Fibroblast of the aortic adventitia (primary cell): Measurements from ENCODE around the gene NR2F2. TPM values are rescaled to one million over a fixed set of nuclear protein-coding genes. Genes with fewer than 3 reads are reported as not detected.

ENCODE experiments used
- DNase-seq: peaks from one replicate; pipeline ENCODE4 v3.0.0-alpha.2; 2010; ENCODE audit warnings: low read depth
- H3K4me3 ChIP-seq: 2 replicates; pipeline ENCODE4 v1.5.1; 2011; ENCODE audit warnings: low read depth, mild to moderate bottlenecking, control low read depth, low read length, moderate library complexity
- total RNA-seq: library from RNA; depleted of rRNA; stranded (reverse); fragments of >200 nt; gene quantifications from 2 replicates; pipeline ENCODE4 v1.2.3, GENCODE V29; 2012; ENCODE audit warnings: low replicate concordance
- TF ChIP-seq, protein P1 (sequence below): IDR thresholded peaks from 2 replicates; pipeline ENCODE4 v1.5.1; 2011; ENCODE audit warnings: mild to moderate bottlenecking, low read length, control low read depth, inconsistent platforms; ENCODE audit not compliant: insufficient read depth

The NR2F2 gene
- total RNA-seq, 1 donor, result 20.2 TPM

DNA sequence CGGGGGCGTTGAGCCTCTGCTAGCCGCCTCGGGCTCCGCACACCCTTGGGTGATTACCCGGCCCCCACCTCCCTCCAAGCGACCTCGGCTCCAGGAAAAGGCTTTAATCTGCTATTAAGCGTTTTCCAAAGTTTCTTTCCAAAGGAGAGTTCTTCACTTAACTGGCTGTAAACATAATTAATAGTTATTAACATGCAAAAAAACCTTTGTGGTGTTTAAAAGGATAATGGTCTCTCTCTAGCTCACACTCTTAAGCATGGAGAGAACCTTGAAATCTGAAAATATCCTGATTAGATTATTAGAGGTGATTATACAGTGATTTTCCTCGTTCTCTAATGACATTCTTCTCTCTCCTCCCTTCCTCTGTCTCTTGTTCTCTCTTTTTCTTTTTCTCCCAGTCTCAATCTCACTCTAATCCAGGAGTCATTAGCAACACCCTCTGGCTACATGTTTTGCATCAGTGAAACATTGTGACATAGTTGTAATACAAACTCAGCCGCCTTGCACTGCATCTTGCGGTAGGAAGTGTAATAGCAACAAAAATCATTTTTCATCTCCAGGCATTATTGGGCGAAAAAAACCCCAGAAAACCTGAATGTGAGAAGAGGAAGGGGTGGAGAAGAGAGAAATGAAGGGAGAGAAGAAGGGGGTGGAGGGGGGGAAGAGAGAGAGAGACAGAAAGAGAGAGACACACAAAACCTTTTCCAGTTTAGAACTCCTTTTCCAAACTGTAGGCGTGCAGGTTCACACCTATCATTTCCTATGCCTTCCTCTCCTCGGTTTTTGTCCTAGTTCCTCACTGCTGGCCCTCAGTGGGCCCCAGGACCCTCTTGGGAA is 24.4 kb downstream of the NR2F2 start:
- peak; percentile 91 for DNase-seq
- H3K4me3 ChIP-seq, result peak overlapping the region; percentile 75
- TF ChIP-seq, protein P1, sequence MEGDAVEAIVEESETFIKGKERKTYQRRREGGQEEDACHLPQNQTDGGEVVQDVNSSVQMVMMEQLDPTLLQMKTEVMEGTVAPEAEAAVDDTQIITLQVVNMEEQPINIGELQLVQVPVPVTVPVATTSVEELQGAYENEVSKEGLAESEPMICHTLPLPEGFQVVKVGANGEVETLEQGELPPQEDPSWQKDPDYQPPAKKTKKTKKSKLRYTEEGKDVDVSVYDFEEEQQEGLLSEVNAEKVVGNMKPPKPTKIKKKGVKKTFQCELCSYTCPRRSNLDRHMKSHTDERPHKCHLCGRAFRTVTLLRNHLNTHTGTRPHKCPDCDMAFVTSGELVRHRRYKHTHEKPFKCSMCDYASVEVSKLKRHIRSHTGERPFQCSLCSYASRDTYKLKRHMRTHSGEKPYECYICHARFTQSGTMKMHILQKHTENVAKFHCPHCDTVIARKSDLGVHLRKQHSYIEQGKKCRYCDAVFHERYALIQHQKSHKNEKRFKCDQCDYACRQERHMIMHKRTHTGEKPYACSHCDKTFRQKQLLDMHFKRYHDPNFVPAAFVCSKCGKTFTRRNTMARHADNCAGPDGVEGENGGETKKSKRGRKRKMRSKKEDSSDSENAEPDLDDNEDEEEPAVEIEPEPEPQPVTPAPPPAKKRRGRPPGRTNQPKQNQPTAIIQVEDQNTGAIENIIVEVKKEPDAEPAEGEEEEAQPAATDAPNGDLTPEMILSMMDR, result peak; percentile 72

DNA sequence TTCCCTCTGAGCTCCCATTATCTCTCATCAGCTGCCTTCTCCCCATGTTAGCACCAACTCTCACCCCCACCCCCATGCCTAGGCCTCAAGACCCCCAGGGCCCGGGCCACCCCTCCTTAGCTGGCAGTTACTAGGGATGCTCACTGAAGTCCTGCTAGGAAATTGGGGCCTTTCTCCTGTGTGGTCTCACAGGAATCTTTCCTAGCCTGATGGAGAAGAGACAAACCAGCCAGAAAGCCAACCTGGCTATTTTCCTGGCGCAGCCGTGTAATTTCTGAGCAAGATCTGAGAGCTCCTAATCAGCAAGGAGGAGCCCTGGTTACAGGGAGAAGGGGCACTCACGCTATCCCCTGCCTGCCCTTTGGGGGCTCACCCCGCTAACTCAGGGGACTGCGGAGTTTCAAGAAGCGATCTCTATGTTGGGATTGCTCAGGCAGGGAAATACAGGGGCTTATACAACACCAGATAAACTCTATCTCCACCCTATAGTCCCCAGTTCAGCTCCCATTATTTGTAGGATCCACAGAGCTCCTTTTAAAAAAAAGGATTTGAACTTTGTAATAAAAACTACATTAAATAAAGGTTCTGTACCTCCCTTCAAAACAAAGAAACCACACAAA is 25.2 kb downstream of the NR2F2 start:
- H3K4me3 ChIP-seq, result peak overlapping the region; percentile 41
- TF ChIP-seq, protein P1, result no peak
- no peak for DNase-seq

DNA sequence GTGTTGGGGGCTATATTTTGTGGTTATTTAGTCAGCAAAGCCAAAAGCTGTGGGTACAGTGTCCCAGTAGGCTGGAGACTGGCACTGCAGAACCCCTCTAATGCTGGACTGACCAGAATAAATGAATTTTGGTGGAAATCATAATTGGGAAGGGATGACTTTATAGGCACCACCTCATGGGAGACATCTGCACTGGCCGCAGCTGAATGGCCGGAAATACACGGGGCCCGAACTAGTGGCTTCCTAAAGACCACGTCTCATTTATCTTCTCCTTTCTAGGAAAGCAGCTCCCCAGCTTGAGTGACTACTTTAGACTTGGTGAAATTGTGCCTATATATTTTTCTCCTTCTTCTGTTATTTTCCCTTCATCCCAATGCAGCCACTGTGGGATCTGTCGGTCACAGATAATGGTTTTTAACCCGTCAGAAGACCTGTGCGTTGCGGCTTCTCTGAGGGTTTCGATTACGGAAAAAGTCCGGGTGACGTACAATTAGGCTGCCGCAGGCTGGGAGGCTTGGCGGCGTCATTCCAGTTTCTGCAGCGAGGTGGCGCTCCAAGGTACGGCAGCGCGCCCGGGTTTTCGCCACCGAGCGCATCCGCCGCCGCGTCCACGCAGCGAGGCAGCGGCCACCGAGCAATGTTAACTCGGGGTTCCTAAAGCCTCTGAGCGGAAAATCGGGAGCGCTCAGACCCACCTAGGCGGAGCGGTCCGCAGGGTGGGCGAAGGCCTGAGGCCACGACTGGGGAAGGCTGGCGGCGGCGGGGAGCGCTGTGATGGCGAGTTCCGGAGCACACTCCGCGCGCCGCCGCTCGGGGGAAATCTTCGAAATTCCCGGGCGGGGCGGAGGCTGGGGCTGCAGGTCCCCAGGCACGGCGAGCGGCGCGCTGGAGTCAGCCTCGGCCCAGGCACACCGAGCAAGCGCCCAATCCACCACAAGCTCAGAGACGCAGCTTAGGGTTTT is 26.3 kb downstream of the NR2F2 start:
- H3K4me3 ChIP-seq, result peak overlapping the region; percentile 78
- peak; percentile 86 for DNase-seq
- TF ChIP-seq, protein P1, result peak; percentile 87

GRCh38 chr15:96358001-96358801 is 27.7 kb downstream of the NR2F2 start:
- H3K4me3 ChIP-seq, result peak overlapping the region; percentile 78
- no peak for DNase-seq
- TF ChIP-seq, protein P1, result no peak

- TF ChIP-seq, protein P1, result no peak
- H3K4me3 ChIP-seq, result no peak overlapping the region
- DNase-seq, result no peak
Measured at GRCh38 chr15:96358821-96359615, 28.5 kb downstream of the NR2F2 start.
